Sigmoid colon (tissue), 7 donors: Measurements from ENCODE around the gene ZNF518B. TPM values are rescaled to one million over a fixed set of nuclear protein-coding genes. Genes with fewer than 3 reads are reported as not detected.

ENCODE experiments used
- DNase-seq: peaks from one replicate; pipeline ENCODE4 v3.0.0-alpha.2; 2019
- H3K27ac ChIP-seq, 4 donors: fragments of 200-600 bp; sonication (generic); one replicate each; pipeline ENCODE4 v1.5.1; 2016 to 2019; ENCODE audit warnings: mild to moderate bottlenecking in 1 of 4
- H3K27me3 ChIP-seq, 3 donors: fragments of 200-600 bp; sonication (generic); one replicate each; pipeline ENCODE4 v1.5.1; 2019; ENCODE audit warnings: mild to moderate bottlenecking in 1 of 3
- H3K36me3 ChIP-seq, 4 donors: fragments of 200-600 bp; sonication (generic); one replicate each; pipeline ENCODE4 v1.5.1; 2016 to 2019
- H3K4me1 ChIP-seq, 4 donors: fragments of 200-600 bp; sonication (generic); one replicate each; pipeline ENCODE4 v1.5.1; 2017 to 2019
- H3K4me3 ChIP-seq, 4 donors: fragments of 200-600 bp; sonication (generic); one replicate each; pipeline ENCODE4 v1.5.1; 2017 to 2019; ENCODE audit warnings: mild to moderate bottlenecking in 2 of 4, moderate library complexity in 1 of 4
- H3K9me3 ChIP-seq, 4 donors: fragments of 200-600 bp in 3 of 4; sonication (generic) in 3 of 4; one replicate each; pipeline versions ENCODE4 v1.5.1 to v1.6.1; 2013 to 2019
- CTCF ChIP-seq, 4 experiments: fragments of 450-650 bp in 3 of 4; fragments of 200-600 bp in 1 of 4; IDR thresholded peaks; one replicate each; pipeline ENCODE4 v1.5.1; 2016 to 2019; ENCODE audit warnings: antibody characterized with exemption in 4 of 4, mild to moderate bottlenecking in 3 of 4, moderate library complexity in 2 of 4
- EP300 ChIP-seq, 4 donors: sonication (generic); formaldehyde crosslinking; IDR thresholded peaks; one replicate each; pipeline ENCODE4 v1.6.1; 2017; ENCODE audit warnings: antibody characterized with exemption in 4 of 4
- POLR2A ChIP-seq, 2 donors: fragments of 450-650 bp; IDR thresholded peaks; one replicate each; pipeline ENCODE4 v1.6.1; 2016; ENCODE audit warnings: antibody characterized with exemption in 2 of 2, mild to moderate bottlenecking in 2 of 2, moderate library complexity in 2 of 2
- POLR2AphosphoS5 ChIP-seq, 4 donors: sonication (generic); formaldehyde crosslinking; IDR thresholded peaks; one replicate each; pipeline ENCODE4 v1.6.1; 2017; ENCODE audit warnings: antibody characterized with exemption in 4 of 4
- WGBS, 2 donors: extraction: QIAGEN DNeasy Blood & Tissue Kit; methylation state at CpG; one replicate each; pipeline ENCODE4 v1.1.7; 2013; 5-methylcytosine and 5-hydroxymethylcytosine counted together
- intact Hi-C: fragments of 100-400 bp; cut with DNase I; formaldehyde crosslinking; loops from one replicate; pipeline ENCODE4 v1.15.1; 2023
- polyA plus RNA-seq, 3 donors: library from polyadenylated mRNA; stranded (reverse); fragments of 200-250 nt; gene quantifications; one replicate each; pipeline ENCODE4 v1.2.3, GENCODE V29; 2013
- total RNA-seq, 4 donors: library from RNA; depleted of rRNA; stranded (reverse); fragments of >200 nt; gene quantifications; one replicate each; pipeline ENCODE4 v1.1.0, GENCODE V29; 2016
- donor health status: healthy with polysubstance abuse.
- donor health status: Bipolar disorder and iron deficiency.
- donor health status: healthy.

Gene ZNF518B
- total and polyA plus RNA-seq, 7 donors: 4.6 to 46.0 (median 20.0) TPM

- no peaks in the 10 kb centered on the region for H3K27me3 ChIP-seq
- TF ChIP-seq EP300 (IDR thresholded peaks at IDR 0.05) (no peak), CTCF (IDR thresholded peaks at IDR 0.05) (no peak), POLR2A (IDR thresholded peaks at IDR 0.05) (no peak), POLR2AphosphoS5 (IDR thresholded peaks at IDR 0.05) (no peak)
- H3K36me3 ChIP-seq: no peaks in the 10 kb centered on the region
- H3K9me3 ChIP-seq: peaks cover 0 to 3% (median 0%) of the 10 kb centered on the region in 4 donors
- no peak for DNase-seq
- intact Hi-C loops: no loop called here
- no peak overlapping the region for H3K4me3 ChIP-seq
- H3K27ac ChIP-seq: no peak overlapping the region
- H3K4me1 ChIP-seq: no peaks in the 10 kb centered on the region
- WGBS, 2 donors: 37 to 40% methylated on average over 3 of the region's 3 CpGs
Measured at GRCh38 chr4:10421344-10422055, 35.7 kb downstream of the ZNF518B start.

- Histone ChIP-seq H3K9me3 (no peaks in the 10 kb centered on the region), H3K27me3 (no peaks in the 10 kb centered on the region), H3K27ac (no peak overlapping the region), H3K4me3 (no peak overlapping the region), H3K4me1 (no peaks in the 10 kb centered on the region), H3K36me3 (no peaks in the 10 kb centered on the region)
- WGBS, 2 donors: 94% methylated on average over 6 of the region's 6 CpGs
- no peak for DNase-seq
- intact Hi-C loops: no loop called here
- TF ChIP-seq POLR2A (IDR thresholded peaks at IDR 0.05) (no peak), CTCF (IDR thresholded peaks at IDR 0.05) (no peak), POLR2AphosphoS5 (IDR thresholded peaks at IDR 0.05) (no peak)
Measured at GRCh38 chr4:10417740-10418139, 39.5 kb downstream of the ZNF518B start.

- Histone ChIP-seq H3K4me3 (no peak overlapping the region), H3K36me3 (no peaks in the 10 kb centered on the region), H3K4me1 (no peaks in the 10 kb centered on the region), H3K27ac (no peak overlapping the region), H3K27me3 (no peaks in the 10 kb centered on the region), H3K9me3 (no peaks in the 10 kb centered on the region)
- intact Hi-C loops: no loop called here
- DNase-seq: no peak
- WGBS, 2 donors: 38 to 78% methylated on average over 2 of the region's 2 CpGs
- TF ChIP-seq CTCF (IDR thresholded peaks at IDR 0.05) (no peak), POLR2A (IDR thresholded peaks at IDR 0.05) (no peak), EP300 (IDR thresholded peaks at IDR 0.05) (no peak), POLR2AphosphoS5 (IDR thresholded peaks at IDR 0.05) (no peak)
Measured at GRCh38 chr4:10416441-10416840, 40.8 kb downstream of the ZNF518B start.

GRCh38 chr4:10413177-10413576, 44.0 kb downstream of the ZNF518B start:
- Histone ChIP-seq H3K9me3 (no peaks in the 10 kb centered on the region), H3K4me1 (no peaks in the 10 kb centered on the region), H3K27ac (no peak overlapping the region), H3K4me3 (no peak overlapping the region), H3K27me3 (no peaks in the 10 kb centered on the region), H3K36me3 (no peaks in the 10 kb centered on the region)
- intact Hi-C loops: no loop called here
- WGBS, 2 donors: 59 to 69% methylated on average over 2 of the region's 2 CpGs
- TF ChIP-seq EP300 (IDR thresholded peaks at IDR 0.05) (no peak), POLR2AphosphoS5 (IDR thresholded peaks at IDR 0.05) (no peak), CTCF (IDR thresholded peaks at IDR 0.05) (no peak), POLR2A (IDR thresholded peaks at IDR 0.05) (no peak)
- DNase-seq: no peak

GRCh38 chr4:10405672-10406071, 51.6 kb downstream of the ZNF518B start:
- no peak for TF ChIP-seq POLR2A (IDR thresholded peaks at IDR 0.05)
- TF ChIP-seq EP300 (IDR thresholded peaks at IDR 0.05): no peak
- no peak for TF ChIP-seq CTCF (IDR thresholded peaks at IDR 0.05)
- TF ChIP-seq POLR2AphosphoS5 (IDR thresholded peaks at IDR 0.05): no peak
- no peaks in the 10 kb centered on the region for H3K27me3 ChIP-seq
- no peaks in the 10 kb centered on the region for H3K4me1 ChIP-seq
- 45 to 71% methylated on average over 8 of the region's 8 CpGs for WGBS, 2 donors
- H3K36me3 ChIP-seq: no peaks in the 10 kb centered on the region
- H3K9me3 ChIP-seq: no peaks in the 10 kb centered on the region
- DNase-seq: no peak
- H3K27ac ChIP-seq: no peak overlapping the region
- intact Hi-C loops: no loop called here
- H3K4me3 ChIP-seq: no peak overlapping the region
